Smooth muscle cell of the brain vasculature (primary cell): ENCODE measurements around the gene CALM3.
"Not testable (repeated sequence)": the region's sequence is repeated elsewhere in the genome, so short reads cannot be mapped to it uniquely, and the experiment has no call there.

Source experiments
- DNase-seq: peaks from one replicate; pipeline ENCODE4 v3.0.0-alpha.2; 2012; ENCODE audit warnings: low read depth, low spot score

CALM3 gene

GRCh38 chr19:46601318-46602224 lies at the start of gene CALM3:
Gene CALM3, plus strand, starts transcription at chr19:46601330. Its CDS starts 105 bp downstream, at chr19:46601435.
- no peak for DNase-seq

GRCh38 chr19:46552891-46553290 lies 48.2 kb upstream of the CALM3 start:
- DNase-seq = no peak

GRCh38 chr19:46554161-46554560 lies 47.0 kb upstream of the CALM3 start:
- no peak for DNase-seq

GRCh38 chr19:46555628-46556280 lies 45.4 kb upstream of the CALM3 start:
- no peak for DNase-seq

- DNase-seq = not testable (repeated sequence)
These were observed 44.7 kb upstream of the CALM3 start for GRCh38 chr19:46556471-46556870.

GRCh38 chr19:46559203-46559602 lies 41.9 kb upstream of the CALM3 start:
- no peak for DNase-seq

- DNase-seq = not testable (repeated sequence)
These were observed 41.5 kb upstream of the CALM3 start for GRCh38 chr19:46559675-46560074.

- no peak for DNase-seq
These were observed 36.4 kb upstream of the CALM3 start for GRCh38 chr19:46564701-46565100.

- DNase-seq = no peak
These were observed 29.6 kb upstream of the CALM3 start for GRCh38 chr19:46571495-46571894.

- no peak for DNase-seq
These were observed 27.2 kb upstream of the CALM3 start for GRCh38 chr19:46573679-46574498.

GRCh38 chr19:46574533-46574932 lies 26.6 kb upstream of the CALM3 start:
- no peak for DNase-seq

- no peak for DNase-seq
These were observed 22.7 kb upstream of the CALM3 start for GRCh38 chr19:46578450-46578849.

- no peak for DNase-seq
These were observed 21.7 kb upstream of the CALM3 start for GRCh38 chr19:46579361-46579879.

GRCh38 chr19:46580247-46580646 lies 20.9 kb upstream of the CALM3 start:
- DNase-seq = no peak

GRCh38 chr19:46585539-46585938 lies 15.6 kb upstream of the CALM3 start:
- DNase-seq = no peak

GRCh38 chr19:46586294-46586693 lies 14.8 kb upstream of the CALM3 start:
- no peak for DNase-seq

- no peak for DNase-seq
These were observed 13.3 kb upstream of the CALM3 start for GRCh38 chr19:46587861-46588260.

GRCh38 chr19:46591254-46591653 lies 9.9 kb upstream of the CALM3 start:
- DNase-seq = no peak

GRCh38 chr19:46591870-46592269 lies 9.3 kb upstream of the CALM3 start:
- no peak for DNase-seq

GRCh38 chr19:46596008-46596407 lies 5.1 kb upstream of the CALM3 start:
- no peak for DNase-seq

GRCh38 chr19:46598372-46598917 lies 2.7 kb upstream of the CALM3 start:
- no peak for DNase-seq
